ENCODE measurements around the gene IDE. TPM values are rescaled to one million over a fixed set of nuclear protein-coding genes. Genes with fewer than 3 reads are reported as not detected.

IDE gene
- total and polyA plus RNA-seq, 7 donors, result 9.2 to 69.3 (median 48.8) TPM

GRCh38 chr10:92598321-92598720, 24.4 kb upstream of the IDE start:
- H3K27me3 ChIP-seq (ENCODE audit: insufficient read depth in 3 of 3, low read length in 2 of 3), result no peaks in the 10 kb centered on the region
- H3K4me3 ChIP-seq, result no peak overlapping the region
- no peaks in the 10 kb centered on the region for H3K9me3 ChIP-seq
- no peaks in the 10 kb centered on the region for H3K36me3 ChIP-seq (ENCODE audit: insufficient read depth in 1 of 2, low read depth in 1 of 2)
- DNase-seq (no peak), ATAC-seq (no peak)
- intact Hi-C loops (cut with DNase I), result loop anchor here in 1 of 2 donors (10.0 kb wide), 2 partner anchors 276 to 1734 kb away; no protein-coding TSS in a partner anchor
- TF ChIP-seq CTCF (IDR thresholded peaks at IDR 0.05), result no peak
- 86 to 98% (median 93%) methylated on average over 1 of the region's 1 CpG for WGBS, 3 donors
- H3K27ac ChIP-seq, result no peak overlapping the region
- peaks cover 4% of the 10 kb centered on the region for H3K4me1 ChIP-seq

DNA sequence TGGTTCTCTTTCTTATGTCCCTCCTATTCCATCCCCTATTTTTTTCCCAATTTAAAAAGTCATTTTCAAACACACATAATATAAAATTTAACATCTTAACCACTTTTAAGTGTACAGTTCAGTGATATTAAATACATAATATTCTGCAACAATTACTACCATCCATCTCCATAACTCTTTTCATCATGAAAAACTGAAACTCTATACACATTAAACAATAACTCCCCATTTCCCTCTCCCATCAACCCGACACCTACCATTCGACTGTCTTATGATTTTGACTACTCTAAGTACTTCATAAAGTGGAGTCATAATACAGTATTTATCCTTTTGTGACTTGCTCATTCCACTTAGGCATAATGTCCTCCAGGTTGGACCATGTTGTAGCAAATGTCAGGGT, 21.6 kb upstream of the IDE start:
- 84 to 87% (median 86%) methylated on average over 2 of the region's 2 CpGs for WGBS, 3 donors
- Histone ChIP-seq H3K27me3 (ENCODE audit: insufficient read depth in 3 of 3, low read length in 2 of 3) (no peaks in the 10 kb centered on the region), H3K4me1 (peaks cover 5% of the 10 kb centered on the region), H3K36me3 (ENCODE audit: insufficient read depth in 1 of 2, low read depth in 1 of 2) (no peaks in the 10 kb centered on the region), H3K9me3 (no peaks in the 10 kb centered on the region), H3K27ac (no peak overlapping the region), H3K4me3 (no peak overlapping the region)
- TF ChIP-seq CTCF (IDR thresholded peaks at IDR 0.05), result no peak
- ATAC-seq (no peak), DNase-seq (no peak)
- intact Hi-C loops (cut with DNase I), result loop anchor here in 1 of 2 donors (10.0 kb wide), 2 partner anchors 279 to 1731 kb away; no protein-coding TSS in a partner anchor

- Histone ChIP-seq H3K4me3 (peak overlapping the region; percentile 91), H3K4me1 (peaks cover 5% of the 10 kb centered on the region), H3K36me3 (ENCODE audit: insufficient read depth in 1 of 2, low read depth in 1 of 2) (no peaks in the 10 kb centered on the region), H3K9me3 (no peaks in the 10 kb centered on the region), H3K27me3 (ENCODE audit: insufficient read depth in 3 of 3, low read length in 2 of 3) (no peaks in the 10 kb centered on the region), H3K27ac (no peak overlapping the region)
- intact Hi-C loops (cut with DNase I), result loop anchor here in 1 of 2 donors (10.0 kb wide), 2 partner anchors 281 to 1729 kb away; no protein-coding TSS in a partner anchor
- no peak for DNase-seq
- TF ChIP-seq CTCF (IDR thresholded peaks at IDR 0.05), result no peak
- no peak for ATAC-seq
- WGBS, 3 donors, result 10 to 16% (median 10%) methylated on average over 9 of the region's 9 CpGs
Observed at GRCh38 chr10:92593619-92594588, 20.0 kb upstream of the IDE start.

- intact Hi-C loops (cut with DNase I), result loop anchor here in 1 of 2 donors (10.0 kb wide), 2 partner anchors 282 to 1728 kb away; no protein-coding TSS in a partner anchor
- ATAC-seq, result peak; percentile 90 to 94 (median 92)
- TF ChIP-seq CTCF (IDR thresholded peaks at IDR 0.05), result no peak
- Histone ChIP-seq H3K4me3 (peak within 1 kb of the TSS; percentile 91), H3K9me3 (no peaks in the 10 kb centered on the region), H3K27ac (peak within 1 kb of the TSS; percentile 90), H3K4me1 (peaks cover 5% of the 10 kb centered on the region), H3K27me3 (ENCODE audit: insufficient read depth in 3 of 3, low read length in 2 of 3) (no peaks in the 10 kb centered on the region), H3K36me3 (ENCODE audit: insufficient read depth in 1 of 2, low read depth in 1 of 2) (no peaks in the 10 kb centered on the region)
- 0 to 1% (median 0%) methylated on average over 59 to 61 of the region's 61 CpGs for WGBS, 3 donors
- DNase-seq, result peak; percentile 98
Observed at GRCh38 chr10:92592761-92593618, 19.1 kb upstream of the IDE start, which contains the start of gene KIF11. KIF11 (plus strand) TSS chr10:92593130; CDS start chr10:92593376, 246 bp downstream.
